Dedifferentiated amniotic fluid mesenchymal stem cell (primary cell): ENCODE measurements around the gene FAM184A.

ENCODE experiments used
- DNase-seq: peaks from one replicate; pipeline ENCODE4 v3.0.0-alpha.2; 2016; ENCODE audit errors: extremely low spot score

Gene FAM184A

DNA sequence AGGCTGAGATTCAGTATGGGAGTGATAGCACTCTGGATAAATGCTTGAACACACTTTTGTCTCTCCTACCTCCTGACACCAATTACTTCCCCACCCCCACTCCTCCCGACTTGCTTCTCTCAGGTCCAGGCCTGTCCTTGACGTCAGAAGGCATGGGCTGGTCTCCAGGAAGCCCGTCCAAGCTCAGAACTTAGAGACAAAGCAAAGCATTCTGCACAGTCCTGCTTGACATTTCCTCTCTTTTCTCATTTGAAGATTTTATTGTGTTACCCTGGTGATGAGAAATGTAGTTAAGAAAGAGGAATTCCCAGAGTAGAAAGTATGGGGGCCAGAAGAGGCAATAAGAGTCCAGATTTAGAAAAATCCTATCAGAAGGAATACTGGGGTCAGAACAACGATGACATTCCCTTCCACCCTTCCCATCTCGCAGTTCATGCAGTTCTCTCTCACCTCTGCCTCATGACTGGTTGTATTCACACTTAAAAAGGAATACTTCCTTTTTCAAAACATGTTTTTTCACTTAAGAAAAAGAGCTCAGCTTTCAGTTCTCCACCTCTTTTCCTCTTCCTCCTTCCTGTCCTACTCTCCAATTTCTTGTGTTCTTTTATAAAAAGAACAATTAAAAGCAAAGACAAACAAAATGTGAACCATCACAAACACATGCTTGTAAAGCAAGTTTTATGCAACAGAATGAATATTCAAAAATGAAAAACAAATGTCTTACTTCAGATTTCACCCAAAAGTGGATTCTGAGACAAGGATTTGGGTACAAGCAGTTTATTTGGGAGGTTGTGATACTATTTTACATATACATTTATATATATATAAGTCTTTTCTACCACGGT is 18.5 kb upstream of the FAM184A start:
- no peak for DNase-seq

DNA sequence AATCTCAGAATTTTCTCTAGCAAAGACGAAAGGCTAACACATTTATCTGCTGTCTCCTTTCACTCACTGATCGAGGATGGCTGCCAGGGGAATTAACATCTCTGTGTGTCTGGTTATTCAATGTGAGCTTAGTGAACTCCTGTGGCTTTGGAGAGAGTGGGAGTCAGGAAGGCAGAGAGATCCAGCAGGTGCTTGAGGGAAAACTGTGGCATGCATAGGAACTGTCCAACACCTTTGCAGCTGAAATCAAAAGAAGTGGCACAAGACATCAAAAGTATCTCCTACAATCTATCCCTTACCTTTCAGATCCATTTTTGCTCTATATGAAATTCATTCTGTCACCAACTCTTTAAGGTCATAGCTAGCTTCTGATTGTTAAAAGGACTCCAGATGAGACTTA is 11.8 kb upstream of the FAM184A start:
- no peak for DNase-seq

DNA sequence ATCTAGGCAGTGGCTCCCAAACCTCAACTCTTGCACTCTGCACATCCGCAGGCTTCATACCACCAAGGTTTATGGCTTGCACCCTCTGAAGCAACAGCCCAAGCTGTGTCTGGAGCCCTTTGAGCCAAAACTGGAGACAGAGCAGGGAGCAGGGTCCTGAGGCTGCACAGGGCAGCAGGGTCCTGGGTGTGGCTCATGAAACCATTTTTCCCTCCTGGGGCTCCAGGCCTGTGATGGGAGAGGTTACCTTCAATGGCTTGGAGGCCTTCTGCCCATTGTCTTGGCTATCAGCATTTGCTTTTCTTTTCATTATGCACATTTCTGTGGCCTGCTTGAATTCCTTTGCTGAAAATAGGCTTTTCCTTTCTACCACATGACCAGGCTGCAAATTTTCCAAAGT is 6.3 kb upstream of the FAM184A start:
- DNase-seq: no peak

DNA sequence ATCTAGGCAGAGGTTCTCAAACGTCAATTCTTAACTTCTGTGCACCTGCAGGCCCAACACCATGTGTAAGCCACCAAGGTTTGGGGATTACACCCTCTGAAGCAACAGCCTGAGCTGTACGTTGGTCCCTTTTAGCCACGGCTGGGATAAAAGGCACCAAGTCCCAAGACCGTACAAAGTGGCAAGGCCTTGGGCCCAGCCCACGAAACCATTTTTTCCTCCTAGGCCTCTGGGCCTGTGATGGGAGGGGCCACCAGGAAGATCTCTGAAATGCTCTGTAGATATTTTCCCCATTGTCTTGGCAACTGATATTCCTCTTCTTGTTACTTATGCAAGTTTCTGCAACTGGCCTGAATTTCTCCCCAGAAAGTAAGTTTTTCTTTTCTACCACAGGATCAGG is 4.5 kb upstream of the FAM184A start:
- no peak for DNase-seq

DNA sequence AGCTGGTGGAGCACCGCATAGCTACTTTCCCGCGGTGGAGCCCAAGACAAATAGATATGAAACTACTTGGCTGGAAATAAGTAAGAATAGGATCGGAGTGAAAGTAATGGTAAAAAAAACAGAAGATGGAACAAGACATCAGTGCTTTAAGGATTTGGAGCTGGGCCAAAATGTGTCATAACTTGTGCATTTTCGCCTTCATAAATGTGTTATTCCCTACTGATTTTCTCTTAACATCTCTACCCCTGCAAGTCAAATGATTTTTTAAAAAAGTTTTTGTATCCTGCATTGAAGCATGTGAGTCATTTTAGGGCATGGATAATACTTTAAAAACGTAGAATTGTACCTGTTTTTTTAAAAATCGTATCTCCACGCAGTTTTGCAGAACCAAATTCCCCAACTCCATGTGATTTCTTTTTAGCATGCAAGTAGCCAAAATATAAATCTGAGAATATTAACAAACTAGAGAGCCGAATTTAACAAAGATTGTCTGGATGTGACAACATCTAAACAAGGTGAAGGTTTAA is 882 bp upstream of the FAM184A start:
- no peak for DNase-seq

DNA sequence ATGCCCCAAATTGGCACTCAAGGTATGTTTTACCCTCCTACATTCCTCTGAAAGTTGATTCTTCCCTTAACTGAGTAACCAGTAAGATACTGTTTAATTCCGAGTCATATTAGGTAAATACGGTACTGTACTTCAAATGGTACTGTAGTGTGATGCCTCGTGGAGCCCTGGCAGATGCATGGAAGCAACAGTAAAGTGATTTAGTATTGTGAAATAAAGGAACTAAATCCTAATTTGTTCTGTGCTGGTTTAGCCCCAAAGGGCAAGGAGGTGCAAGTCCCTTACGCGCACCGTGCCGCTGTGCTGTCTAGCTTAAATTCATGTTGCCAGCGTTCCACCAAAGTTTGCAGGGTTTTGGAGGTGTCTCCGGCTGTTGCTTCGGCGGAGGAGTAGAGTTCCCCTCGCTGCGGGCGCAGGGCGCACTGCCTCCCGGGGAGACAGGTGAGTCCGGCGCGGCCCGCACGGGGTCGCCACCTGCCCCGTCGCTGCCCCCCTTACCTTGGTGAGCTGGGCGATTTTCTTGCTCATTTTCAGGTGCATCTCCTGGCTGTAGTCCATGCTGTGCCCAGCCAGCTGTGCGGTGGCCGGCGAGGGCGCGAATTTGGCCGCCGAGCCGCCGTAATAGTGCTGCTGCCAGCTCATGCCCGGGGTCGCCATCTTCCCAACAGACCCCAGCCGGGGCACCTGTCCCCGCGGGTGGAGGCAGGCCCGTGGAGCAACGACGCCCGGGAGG is 655 bp downstream of the FAM184A start:
- DNase-seq: no peak

DNA sequence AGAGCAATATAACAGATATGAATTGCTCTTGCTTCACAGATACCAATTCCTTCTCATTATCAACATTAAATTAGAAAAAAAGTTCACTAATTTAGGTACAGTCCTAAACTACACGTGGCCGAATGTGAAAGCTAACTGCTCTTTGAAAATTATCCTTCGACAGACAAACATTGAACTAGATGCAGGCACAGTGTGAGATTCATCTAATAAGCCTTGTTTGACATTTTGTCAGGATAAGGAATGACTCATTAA is 1.1 kb downstream of the FAM184A start:
- DNase-seq: no peak

DNA sequence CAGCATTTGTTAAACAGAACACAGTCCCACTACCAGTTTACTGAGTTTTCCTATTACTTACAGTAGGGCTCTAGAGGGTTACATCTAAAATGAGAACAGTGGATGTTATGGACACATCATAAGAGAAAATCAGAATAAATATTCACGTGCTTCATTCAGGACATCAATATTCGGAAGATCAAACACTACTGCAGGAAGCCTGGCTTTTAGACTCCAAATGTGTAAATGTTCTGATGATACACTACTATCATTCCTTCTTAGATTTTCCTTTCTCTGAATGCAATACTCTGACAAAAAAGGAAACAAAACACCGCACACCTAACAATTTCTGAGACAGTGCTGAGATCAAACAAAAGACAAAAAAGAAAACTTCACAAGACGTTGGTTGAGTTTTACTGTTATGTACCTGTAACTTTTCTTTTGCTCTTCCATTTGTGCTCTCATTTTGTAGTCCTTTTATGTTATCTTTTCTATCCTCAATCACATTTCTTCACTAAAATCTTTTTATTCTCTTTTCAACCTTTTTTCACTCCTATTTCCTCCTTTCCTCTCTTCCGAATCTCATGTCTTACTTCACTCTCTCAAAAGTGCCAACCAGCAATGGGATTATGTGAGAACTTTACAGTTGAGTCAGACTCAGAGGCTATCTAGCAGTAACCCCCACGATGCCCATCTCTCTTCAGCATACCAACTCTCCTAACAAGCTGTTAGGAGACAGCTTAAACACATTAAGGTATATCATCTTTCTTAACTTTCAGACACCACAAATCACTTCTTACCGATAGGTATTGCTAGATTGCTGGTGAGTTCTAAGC is 1.7 kb downstream of the FAM184A start:
- DNase-seq: no peak

DNA sequence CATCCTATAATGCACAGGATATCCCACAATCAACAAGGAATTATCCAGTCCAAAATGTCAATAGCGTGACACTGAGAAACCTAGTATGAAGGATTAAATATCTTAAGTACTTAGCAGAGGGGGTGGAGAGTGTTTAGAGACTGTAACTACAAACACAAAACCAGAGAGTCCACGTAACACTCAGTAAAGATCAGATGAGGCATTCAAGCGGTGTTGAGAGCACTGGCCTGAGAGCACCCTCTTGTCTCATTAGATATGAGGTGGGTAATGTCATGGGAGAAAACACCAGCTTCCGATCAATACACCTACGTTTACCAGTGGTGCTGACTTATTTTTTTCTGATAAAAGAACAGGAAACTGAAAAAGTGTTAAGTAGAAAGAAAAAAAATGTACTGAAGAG is 2.3 kb downstream of the FAM184A start:
- no peak for DNase-seq

DNA sequence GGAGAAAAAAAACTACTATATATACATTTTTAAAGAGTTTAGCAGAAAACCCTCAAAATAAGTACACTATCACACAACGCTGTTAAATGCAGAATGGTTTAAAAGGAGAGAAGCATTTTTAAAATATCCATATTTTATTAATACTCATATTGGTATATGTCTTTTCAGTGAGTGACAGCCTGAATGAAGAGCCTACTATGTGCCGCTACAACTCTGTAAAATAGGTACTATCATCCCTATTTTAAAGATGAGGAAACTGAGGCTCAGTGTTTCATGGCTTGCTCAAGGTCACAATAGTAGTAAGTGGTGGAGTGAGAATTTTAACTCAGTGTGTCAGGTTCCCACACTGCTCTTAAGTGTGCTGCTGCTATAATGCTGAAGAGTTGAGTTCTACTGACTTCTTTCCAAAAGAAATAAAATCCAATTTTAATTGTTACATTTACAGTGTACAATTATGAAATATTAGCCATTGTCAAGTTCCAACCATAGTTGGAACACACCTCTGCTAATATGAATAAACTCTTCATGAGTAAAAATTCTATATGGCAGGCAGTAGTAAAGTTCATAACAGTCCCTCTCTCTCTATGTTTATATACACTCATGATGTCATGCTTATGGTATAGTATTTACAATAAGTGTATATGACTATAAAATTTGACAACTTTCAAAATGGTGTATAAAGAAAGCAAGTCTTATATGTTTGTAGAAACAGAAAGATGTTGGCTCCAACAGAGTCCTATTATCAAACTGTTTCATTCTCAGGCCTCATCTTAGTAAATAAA is 3.1 kb downstream of the FAM184A start:
- DNase-seq: no peak

DNA sequence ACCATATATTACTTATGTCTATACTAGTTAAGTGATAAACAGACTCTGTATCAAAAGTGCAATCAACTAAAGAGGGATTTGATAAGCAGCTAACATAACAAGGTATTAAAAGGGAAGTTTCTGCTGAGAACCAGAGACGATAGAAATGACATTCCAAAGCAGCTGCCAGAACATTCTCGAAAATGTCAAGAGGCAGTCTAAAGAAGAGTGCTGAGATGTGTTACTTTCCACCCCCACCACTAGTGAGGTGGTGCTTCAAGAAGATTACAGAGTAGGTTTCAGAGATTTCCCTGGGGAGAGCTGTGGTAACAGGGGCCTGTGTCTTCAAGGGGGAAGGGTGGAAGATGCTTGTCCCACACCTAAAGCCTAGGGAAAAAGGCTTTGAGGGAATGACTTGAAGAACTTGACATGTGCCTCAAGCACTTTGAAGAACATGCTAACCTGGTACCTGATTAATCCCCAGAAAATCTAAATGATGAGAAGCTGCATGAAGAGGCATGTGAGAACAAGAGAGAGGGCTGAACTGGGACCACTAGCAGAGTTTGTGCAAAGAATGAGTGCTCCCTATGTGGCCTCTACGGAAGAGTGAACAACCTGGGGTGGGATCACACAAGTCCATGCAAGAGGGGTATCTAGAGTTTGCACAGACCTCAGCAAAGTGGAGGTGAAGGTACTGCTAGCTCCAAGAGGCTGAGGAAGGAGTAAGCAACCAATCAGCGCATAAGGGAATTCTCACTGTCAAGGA is 5.0 kb downstream of the FAM184A start:
- DNase-seq: no peak

DNA sequence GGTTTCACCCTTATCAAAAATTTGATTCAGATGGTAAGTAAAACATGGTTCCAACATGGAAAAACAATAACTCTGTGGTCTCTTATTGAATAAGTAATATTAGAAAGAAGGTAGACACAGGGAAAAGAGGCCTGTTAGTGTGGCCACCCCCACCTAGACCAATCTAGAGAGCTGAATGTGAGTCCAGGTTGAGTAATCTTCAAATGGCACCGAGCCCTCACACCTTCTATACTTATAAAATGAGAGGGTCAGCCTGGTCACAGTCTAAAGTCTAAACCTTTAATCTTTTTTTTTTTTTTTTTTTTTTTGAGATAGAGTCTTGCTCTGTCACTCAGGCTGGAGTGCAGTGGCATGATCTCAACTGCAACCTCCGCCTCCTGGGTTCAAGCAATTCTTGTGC is 6.9 kb downstream of the FAM184A start:
- no peak for DNase-seq

DNA sequence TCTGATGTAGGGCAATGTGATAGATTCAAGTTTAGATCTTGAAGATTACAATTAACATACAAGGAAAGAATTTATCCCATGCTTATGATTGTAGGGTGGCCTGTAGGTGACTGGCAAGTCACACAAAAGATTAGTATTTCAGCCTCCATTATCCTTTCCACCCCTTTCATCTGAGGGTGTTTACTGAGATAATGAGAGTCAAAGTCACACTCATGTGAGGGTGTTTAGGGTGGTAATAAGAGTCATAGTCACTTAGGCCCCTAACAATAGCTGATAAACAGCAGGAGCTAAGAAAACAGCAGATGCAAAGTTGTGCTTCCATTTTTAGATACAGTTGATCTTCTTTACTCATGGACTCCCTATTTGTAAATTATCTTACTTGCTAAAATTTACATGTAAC is 11.4 kb downstream of the FAM184A start:
- DNase-seq: no peak

DNA sequence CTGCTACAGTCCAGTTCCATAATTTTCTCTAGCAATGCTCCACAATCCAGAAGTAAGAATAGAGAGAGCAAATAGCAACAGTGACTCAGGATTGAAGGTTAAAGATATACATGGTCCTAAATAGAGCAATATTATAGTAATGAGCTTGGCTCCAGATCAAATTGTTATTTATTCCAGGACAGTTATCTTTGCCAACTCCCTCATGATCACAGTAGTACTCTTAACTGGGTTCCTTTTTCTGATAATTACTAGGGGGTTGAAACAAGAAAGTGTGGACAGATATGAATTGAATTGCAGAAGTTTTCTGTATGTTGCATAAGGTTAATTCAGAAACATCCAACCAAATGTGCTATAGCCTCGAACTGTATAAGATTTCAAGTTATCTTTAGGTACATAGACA is 11.9 kb downstream of the FAM184A start:
- DNase-seq: no peak

DNA sequence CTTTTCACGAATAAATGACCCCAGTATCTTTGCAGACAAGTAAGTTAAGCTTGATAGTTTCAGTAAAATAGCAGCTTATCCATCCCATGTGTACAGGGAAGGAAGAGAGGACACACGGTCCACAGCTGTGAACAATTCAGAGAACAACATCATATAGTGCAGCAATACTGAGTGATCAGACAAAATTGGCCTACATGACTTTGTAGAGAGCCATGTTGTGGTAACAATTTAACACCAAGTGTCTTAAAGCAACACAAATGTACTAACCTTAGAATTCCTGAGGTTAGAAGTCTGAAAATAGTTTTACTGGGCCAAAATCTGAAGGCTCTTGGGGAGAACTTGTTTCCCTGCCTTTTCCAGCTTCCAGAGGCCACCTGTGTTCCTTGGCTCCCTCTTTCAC is 12.5 kb downstream of the FAM184A start:
- no peak for DNase-seq

DNA sequence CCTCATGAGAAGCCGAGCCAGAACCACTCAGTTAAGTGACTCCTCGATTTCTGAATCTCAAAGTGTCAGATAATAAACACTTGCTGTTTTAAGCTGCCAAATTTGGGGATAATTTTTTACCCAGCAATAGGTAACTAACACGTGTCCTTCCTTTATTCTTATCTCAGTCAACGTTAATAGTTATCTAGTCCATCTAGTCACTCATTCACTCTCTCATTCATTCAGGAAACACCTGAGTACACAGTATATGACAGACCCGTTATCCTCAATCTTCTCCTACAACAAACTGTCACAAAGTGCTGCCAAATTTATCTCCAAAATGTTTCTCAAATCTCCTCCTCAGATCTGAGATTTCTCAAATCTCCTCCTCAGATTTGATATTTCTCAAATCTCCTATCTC is 13.1 kb downstream of the FAM184A start:
- DNase-seq: no peak

DNA sequence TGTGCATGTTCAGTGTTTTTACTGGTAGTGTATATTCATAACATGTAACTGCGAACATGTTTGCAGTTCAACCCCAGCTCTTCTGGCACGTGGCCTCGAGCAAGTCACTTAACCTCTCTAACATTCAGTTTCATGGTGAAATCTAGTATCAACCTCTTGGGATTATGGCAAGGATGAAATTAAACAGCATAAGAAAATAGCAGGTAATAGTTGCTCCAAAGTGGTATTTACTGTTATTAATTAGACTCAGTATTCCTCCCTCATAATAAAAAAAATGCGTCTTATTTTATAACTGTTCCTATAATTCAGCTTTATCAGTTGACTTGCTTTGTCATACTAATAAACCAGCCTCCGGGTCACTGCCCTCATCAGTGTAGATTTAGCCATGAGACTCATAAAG is 15.0 kb downstream of the FAM184A start:
- no peak for DNase-seq

DNA sequence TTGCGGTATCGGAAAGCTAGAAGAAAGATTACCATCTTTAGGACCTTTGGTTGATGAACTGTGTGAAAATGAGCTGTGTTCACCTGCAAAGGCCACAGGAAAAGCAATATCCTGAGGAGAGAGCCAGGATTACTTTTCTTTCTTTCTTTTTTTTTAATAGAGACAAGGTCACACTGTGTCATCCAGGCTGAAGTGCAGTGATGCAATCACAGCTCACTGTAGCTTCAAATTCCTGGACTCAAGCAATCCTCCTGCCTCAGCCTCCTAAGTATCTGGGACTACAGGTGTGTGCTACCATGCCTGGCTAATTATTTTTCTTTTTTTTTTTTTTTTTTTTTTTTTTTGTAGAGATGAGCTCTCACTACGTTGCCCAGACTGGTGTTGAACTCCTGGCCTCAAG is 17.2 kb downstream of the FAM184A start:
- no peak for DNase-seq

DNA sequence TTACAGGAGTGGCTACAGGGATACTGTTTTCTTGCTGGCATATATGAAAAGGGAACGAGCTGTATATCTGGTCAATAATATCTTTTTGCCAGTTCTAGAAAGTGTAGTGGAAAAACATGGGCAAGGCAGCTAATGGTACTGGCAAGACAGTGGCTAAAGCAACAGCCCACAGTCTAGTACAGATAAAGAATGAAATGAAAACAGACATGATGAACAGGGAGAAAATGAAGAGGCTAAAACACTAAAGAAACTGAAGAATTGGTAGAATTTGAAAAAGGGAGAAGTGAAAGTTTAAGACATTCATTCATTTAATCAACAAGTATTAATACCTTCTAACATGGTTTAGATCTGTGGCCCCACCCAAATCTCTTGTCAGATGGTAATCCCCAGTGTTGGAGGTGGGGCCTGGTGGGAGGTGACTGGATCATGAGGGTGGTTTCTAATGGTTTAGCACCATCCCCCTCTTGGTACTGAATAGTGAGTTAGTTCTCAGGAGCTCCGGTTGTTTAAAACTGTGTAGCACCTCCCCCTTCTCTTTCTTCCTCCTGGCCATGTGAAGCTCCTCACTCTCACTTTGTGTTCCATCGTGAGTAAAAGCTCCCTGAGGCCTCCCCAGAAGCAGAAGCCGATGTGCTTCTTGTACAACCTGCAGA is 18.1 kb downstream of the FAM184A start:
- DNase-seq: no peak

DNA sequence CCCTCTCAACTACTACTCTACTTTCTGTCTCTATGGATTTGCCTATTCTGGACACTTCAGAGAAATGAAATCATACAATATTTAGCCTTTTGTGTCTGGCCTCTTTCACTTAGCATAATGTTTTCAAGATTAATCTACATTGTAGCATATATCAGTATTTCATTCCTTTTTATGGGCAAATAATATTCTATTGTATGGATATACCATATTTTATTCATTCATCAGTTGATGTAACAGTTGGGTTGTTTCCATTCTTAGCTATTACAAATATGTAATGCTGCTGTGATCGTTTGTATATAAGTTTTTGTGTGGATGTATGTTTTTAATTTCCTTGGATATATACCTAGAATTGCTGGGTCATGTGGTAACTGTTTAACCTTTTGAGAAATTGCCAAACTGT is 23.4 kb downstream of the FAM184A start:
- DNase-seq: no peak

DNA sequence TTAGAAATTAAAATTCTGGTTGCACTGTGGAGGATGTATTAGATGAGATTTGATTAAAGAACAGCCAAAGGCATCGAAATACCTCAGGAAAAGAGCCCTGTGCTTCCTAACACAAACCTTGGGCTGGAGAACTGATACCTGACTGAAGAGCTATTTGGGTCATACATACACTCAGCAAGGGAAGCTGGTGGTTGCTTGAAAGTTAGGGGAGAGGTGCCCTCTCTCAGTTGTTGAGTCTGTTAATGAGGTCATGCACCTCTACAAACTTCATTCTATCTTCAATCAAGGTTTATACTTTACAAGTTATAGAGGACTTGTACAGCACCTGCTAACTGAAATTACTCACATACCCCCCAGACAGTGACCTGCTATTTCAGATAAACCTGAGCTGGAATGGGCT is 25.5 kb downstream of the FAM184A start:
- DNase-seq: no peak
